SU-DHL-6 (cell line): ENCODE measurements around the gene CLIC4.

Experiments
- H2AFZ ChIP-seq: fragments of 200-600 bp; sonication (generic); 2 replicates; pipeline ENCODE4 v1.6.1; 2014; ENCODE audit warnings: low read depth, mild to moderate bottlenecking, moderate library complexity, mixed read lengths, antibody characterized with exemption, low read length; ENCODE audit not compliant: severe bottlenecking
- H3F3A ChIP-seq: fragments of 200-600 bp; shearing (Covaris generic); 2 replicates; pipeline ENCODE4 v1.6.0; 2016; ENCODE audit warnings: antibody characterized with exemption, mild to moderate bottlenecking; ENCODE audit not compliant: insufficient read depth
- H3K27ac ChIP-seq: fragments of 200-600 bp; sonication (generic); 2 replicates; pipeline ENCODE4 v1.5.1; 2016; ENCODE audit warnings: low read depth, mild to moderate bottlenecking, low read length, moderate library complexity, mixed read lengths
- H3K27me3 ChIP-seq: fragments of 200-600 bp; sonication (generic), shearing (Covaris generic); 2 replicates; pipeline ENCODE4 v1.6.0; 2014; ENCODE audit warnings: mild to moderate bottlenecking, low read length
- H3K36me3 ChIP-seq: fragments of 200-600 bp; sonication (generic); 2 replicates; pipeline ENCODE4 v1.6.1; 2014; ENCODE audit warnings: mild to moderate bottlenecking, low read length, mixed read lengths
- H3K4me2 ChIP-seq: fragments of 300-600, 200-600 bp; shearing (Covaris generic), sonication (generic); 2 replicates; pipeline ENCODE4 v1.6.0; 2014; ENCODE audit warnings: low read length, low read depth, mild to moderate bottlenecking; ENCODE audit not compliant: poor library complexity, severe bottlenecking
- H3K4me3 ChIP-seq: fragments of 200-600 bp; sonication (generic); 2 replicates; pipeline ENCODE4 v1.5.1; 2014; ENCODE audit warnings: antibody characterized with exemption, low read length, mild to moderate bottlenecking, mixed read lengths; ENCODE audit not compliant: insufficient read depth, poor library complexity, severe bottlenecking
- H3K79me2 ChIP-seq: fragments of 200-600 bp; sonication (generic); 2 replicates; pipeline ENCODE4 v1.6.1; 2014; ENCODE audit warnings: mild to moderate bottlenecking, low read length, moderate library complexity; ENCODE audit not compliant: insufficient read depth
- H3K9ac ChIP-seq: fragments of 200-600 bp; sonication (generic); 2 replicates; pipeline ENCODE4 v1.7.0; 2014; ENCODE audit warnings: mild to moderate bottlenecking, low read length
- H3K9me2 ChIP-seq: fragments of 200-600 bp; sonication (generic); replicated peaks from 2 replicates; pipeline ENCODE4 v1.6.1; 2014; ENCODE audit warnings: low read length; ENCODE audit not compliant: insufficient read depth
- H3K9me3 ChIP-seq: fragments of 200-600 bp; sonication (generic); 2 replicates; pipeline ENCODE4 v1.6.1; 2014; ENCODE audit warnings: low read length, mixed read lengths; ENCODE audit not compliant: insufficient read depth
- H4K20me1 ChIP-seq: fragments of 200-600 bp; sonication (generic); 2 replicates; pipeline ENCODE4 v1.6.1; 2014; ENCODE audit warnings: low read depth, mild to moderate bottlenecking, antibody characterized with exemption, low read length, moderate library complexity, mixed read lengths
- EZH2phosphoT487 ChIP-seq: fragments of 200-600 bp; sonication (generic), shearing (Covaris generic); conservative IDR thresholded peaks from 2 replicates; pipeline ENCODE4 v1.6.1; 2018; ENCODE audit warnings: mild to moderate bottlenecking, antibody characterized with exemption, low read length, moderate library complexity, mixed read lengths
- TF ChIP-seq, protein P1 (sequence below): fragments of 200-600 bp; sonication (generic); IDR thresholded peaks from one replicate; pipeline ENCODE4 v1.5.1; 2017; ENCODE audit warnings: antibody characterized with exemption, mild to moderate bottlenecking, low read length, moderate library complexity; ENCODE audit not compliant: insufficient read depth, poor library complexity, severe bottlenecking

The CLIC4 gene

DNA sequence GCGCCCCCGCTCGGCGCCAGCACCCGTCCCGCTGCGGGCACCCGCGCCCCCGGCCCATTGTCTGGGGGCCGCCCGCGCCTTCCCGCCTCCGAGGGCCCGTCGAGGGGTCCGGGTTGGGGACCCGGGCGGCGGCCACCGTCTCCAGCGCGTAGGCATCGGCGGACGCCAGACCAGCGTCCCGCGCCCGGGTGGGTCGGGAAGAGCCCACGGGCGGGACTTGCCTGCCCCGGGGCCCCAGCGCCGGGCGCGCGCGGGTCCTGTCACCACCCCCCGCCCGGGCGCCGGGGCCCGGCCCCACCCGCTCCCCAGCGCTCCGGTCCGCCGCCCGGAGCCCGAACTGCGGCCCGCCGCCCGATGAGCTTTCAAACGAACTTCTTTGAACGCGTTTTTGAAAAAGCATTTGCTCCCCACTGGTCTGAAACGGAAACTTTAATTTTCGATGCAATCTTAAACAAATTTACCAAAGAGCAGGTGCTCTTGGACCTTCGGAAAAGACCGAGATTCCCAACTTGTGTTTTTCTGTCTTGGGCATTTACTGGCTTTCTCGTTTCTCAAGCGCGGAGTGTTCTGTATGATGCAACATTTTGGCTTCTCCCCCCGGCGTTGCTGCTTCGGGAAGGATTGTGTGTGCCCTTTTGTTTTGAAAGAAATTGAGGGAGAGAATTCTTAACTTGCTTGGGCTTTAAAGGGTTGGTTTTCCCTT lies 615 bp downstream of the CLIC4 start:
- no peaks in the 10 kb centered on the region for H4K20me1 ChIP-seq
- peaks cover 50% of the 10 kb centered on the region for H3F3A ChIP-seq
- H2AFZ ChIP-seq, result no peak overlapping the region
- peak overlapping the region; percentile 98 for H3K27ac ChIP-seq
- peak overlapping the region; percentile 85 for H3K4me2 ChIP-seq
- H3K36me3 ChIP-seq, result peaks cover 14% of the 10 kb centered on the region
- no peaks in the 10 kb centered on the region for H3K27me3 ChIP-seq
- H3K4me3 ChIP-seq, result peak overlapping the region; percentile 92
- no peaks in the 10 kb centered on the region for H3K9me2 ChIP-seq
- H3K9me3 ChIP-seq, result no peaks in the 10 kb centered on the region
- H3K9ac ChIP-seq, result peak overlapping the region; percentile 86
- peaks cover 43% of the 10 kb centered on the region for H3K79me2 ChIP-seq
- TF ChIP-seq EZH2phosphoT487, result no peak
- TF ChIP-seq, protein P1, sequence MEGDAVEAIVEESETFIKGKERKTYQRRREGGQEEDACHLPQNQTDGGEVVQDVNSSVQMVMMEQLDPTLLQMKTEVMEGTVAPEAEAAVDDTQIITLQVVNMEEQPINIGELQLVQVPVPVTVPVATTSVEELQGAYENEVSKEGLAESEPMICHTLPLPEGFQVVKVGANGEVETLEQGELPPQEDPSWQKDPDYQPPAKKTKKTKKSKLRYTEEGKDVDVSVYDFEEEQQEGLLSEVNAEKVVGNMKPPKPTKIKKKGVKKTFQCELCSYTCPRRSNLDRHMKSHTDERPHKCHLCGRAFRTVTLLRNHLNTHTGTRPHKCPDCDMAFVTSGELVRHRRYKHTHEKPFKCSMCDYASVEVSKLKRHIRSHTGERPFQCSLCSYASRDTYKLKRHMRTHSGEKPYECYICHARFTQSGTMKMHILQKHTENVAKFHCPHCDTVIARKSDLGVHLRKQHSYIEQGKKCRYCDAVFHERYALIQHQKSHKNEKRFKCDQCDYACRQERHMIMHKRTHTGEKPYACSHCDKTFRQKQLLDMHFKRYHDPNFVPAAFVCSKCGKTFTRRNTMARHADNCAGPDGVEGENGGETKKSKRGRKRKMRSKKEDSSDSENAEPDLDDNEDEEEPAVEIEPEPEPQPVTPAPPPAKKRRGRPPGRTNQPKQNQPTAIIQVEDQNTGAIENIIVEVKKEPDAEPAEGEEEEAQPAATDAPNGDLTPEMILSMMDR, result no peak

DNA sequence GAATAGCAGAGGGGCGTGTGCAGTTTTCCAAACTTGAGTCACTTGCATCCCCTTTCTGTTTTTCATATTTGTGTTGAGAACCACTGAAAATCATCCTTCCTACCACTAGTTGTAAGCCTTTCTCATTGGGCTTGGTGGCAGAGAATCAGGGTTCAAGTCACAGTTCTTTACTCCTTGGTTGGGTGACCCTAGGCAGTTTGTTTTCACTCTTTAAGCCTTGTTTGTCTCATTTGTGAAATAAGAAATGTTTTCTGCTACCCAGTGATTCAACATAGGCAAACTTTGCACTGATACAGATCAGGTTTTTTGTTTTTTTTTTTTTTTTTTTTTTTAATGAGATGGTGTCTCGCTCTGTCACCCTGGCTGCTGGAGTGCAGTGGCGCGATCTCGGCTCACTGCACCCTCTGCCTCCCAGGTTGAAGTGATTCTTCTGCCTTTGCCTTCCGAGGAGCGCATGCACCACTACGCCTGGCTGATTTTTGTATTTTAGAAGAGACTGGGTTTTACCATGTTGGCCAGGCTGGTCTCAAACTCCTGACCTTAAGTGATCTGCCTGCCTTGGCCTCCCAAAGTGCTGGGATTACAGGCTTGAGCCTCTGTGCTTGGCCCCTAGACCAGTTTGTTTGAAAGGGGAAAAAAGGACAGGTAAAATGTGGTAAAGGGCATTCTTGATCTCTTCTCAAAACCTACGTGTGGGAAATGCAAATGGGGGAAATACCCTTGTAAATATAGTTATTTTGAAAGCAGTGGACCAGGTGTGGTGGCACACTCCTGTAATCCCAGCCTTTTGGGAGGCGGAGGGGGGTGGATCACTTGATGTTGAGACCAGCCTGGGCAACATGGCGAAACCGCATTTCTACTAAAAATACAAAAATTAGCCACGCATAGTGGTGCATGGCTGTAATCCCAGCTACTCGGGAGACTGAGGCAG lies 3.2 kb downstream of the CLIC4 start:
- H3K27me3 ChIP-seq, result no peaks in the 10 kb centered on the region
- TF ChIP-seq, protein P1, result no peak
- no peaks in the 10 kb centered on the region for H3K9me3 ChIP-seq
- no peaks in the 10 kb centered on the region for H3K9me2 ChIP-seq
- H2AFZ ChIP-seq, result no peak overlapping the region
- peaks cover 51% of the 10 kb centered on the region for H3F3A ChIP-seq
- H3K79me2 ChIP-seq, result peaks cover 69% of the 10 kb centered on the region
- H4K20me1 ChIP-seq, result peaks cover 10% of the 10 kb centered on the region; the same call in 1 of the 2 replicates
- peak overlapping the region; percentile 85 for H3K4me2 ChIP-seq
- H3K4me3 ChIP-seq, result peak overlapping the region; percentile 92
- peak overlapping the region; percentile 98 for H3K27ac ChIP-seq
- peaks cover 15% of the 10 kb centered on the region for H3K36me3 ChIP-seq
- H3K9ac ChIP-seq, result peak overlapping the region; percentile 86

DNA sequence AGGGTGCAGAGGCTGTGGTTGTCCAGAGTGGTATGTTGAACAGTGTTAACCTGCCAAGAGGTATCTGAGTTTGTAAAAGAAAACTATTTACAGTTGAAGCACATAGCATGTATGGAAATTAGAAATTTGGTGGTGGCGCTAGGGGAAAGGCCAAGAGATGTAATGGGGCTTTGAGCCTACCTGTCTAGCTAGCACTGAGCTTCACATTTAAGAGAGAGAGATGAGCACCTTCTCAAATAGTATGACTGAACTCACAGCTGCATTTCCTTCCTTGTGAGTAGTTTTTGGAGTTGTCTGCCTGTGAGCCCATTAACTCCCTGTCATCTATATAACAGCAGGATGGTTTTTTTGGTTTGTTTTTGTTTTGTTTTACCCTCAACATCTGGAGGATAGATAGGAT lies 4.0 kb downstream of the CLIC4 start:
- Histone ChIP-seq H3K27ac (peak overlapping the region; percentile 98), H3K9me3 (no peaks in the 10 kb centered on the region), H3K4me3 (peak overlapping the region; percentile 54), H3K4me2 (peak overlapping the region; percentile 85), H3K79me2 (peaks cover 77% of the 10 kb centered on the region), H3F3A (peaks cover 55% of the 10 kb centered on the region), H2AFZ (no peak overlapping the region), H3K9ac (peak overlapping the region; percentile 86), H4K20me1 (peaks cover 13% of the 10 kb centered on the region; the same call in 1 of the 2 replicates), H3K36me3 (peaks cover 15% of the 10 kb centered on the region), H3K27me3 (no peaks in the 10 kb centered on the region), H3K9me2 (no peaks in the 10 kb centered on the region)
- TF ChIP-seq, protein P1, result no peak
- no peak for TF ChIP-seq EZH2phosphoT487
